GM18858 (cell line): ENCODE results near the gene CHAF1A.

ENCODE experiments used
- ATAC-seq: cut with Tn5 transposase; IDR thresholded peaks from one replicate; pipeline ENCODE4 v1.9.1; 2021; ENCODE audit not compliant: unreplicated experiment

CHAF1A gene

GRCh38 chr19:4365791-4366665 is 36.4 kb upstream of the CHAF1A start:
- ATAC-seq, result no peak

DNA sequence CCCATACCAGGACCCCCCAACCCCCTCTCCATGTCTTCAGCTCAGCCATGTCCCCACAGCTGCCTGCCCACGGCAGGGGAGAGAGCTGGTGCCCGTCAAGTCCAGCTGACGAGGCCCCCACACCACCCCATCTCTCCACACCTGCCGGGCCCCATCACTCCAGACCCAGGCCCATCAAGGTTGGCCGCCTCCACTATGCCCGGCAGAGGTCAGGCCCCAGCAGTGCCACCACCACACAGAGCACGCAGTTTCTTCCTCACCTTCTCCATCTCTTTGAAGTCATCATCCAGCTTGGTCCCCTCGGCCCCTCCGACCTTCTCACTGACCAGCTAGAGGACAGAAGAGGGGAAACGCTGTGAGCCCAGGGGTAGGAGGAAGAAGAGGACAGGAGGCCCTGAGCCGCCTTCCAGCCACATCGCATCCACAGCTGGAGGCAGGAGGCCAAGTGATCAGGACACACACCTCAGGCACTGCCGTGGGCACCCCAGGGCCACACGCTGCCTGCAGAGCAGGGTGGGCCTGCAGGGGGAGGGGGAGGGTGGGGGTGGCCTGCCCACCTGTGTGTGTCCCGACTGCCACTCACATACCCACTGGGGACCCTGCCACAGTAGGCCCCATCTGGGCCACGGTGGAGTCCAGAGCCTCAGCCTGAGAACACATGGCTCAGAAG is 35.6 kb upstream of the CHAF1A start:
- no peak for ATAC-seq

- no peak for ATAC-seq
Measured at GRCh38 chr19:4367336-4367723, 35.1 kb upstream of the CHAF1A start.

GRCh38 chr19:4367781-4368127 is 34.7 kb upstream of the CHAF1A start:
- ATAC-seq, result no peak

- no peak for ATAC-seq
Measured at GRCh38 chr19:4368128-4368820, 34.2 kb upstream of the CHAF1A start.

GRCh38 chr19:4369109-4369887 is 33.1 kb upstream of the CHAF1A start:
- ATAC-seq, result peak; percentile 39

DNA sequence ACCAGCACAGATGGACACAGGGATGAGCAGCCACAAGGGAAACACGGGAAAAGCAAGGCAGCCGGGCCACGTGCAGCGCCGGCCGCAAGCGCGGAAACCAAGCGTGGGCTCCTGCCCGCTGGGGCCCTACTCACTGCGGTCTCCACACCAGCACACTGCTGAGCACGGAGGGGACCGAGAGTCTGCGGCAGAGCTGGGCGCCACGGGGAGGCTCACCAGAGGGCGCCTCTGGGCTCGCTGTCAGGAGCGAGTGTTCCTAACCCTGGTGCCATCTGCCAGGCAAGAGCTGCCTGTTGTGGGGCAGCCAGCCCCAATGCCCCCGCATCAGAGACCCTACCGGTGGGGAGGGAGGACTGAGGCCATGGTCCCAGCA is 32.6 kb upstream of the CHAF1A start:
- ATAC-seq, result peak; percentile 29

DNA sequence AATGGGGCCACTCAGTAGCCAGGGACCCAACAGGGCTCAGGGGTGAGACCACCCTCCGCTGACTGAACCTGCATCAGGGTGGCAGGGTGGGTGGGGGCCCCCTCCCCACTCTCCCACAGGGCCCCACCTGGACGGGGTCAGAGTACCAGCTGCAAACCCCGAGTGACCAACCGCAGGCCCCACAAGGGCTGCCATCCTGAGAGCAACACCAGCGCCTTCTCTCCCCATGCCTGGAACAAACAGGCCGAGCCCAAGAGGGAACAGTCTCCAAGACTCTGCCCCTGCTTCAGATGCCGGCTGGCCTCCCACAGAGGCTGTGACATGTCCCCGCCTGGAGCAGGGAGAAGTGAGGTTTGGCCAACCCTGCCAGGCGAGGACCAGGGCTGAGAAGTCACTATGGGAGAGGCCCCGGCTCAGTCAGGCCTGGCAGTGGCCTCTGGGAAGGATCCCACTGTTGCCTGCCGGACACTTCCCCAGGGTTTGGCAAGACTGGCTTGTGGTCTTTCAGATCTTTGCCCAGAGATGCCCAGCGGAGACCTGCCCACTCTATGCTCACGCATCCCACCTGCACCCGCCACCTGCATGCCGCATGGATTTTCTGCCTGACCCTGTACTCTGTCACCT is 31.9 kb upstream of the CHAF1A start:
- no peak for ATAC-seq

DNA sequence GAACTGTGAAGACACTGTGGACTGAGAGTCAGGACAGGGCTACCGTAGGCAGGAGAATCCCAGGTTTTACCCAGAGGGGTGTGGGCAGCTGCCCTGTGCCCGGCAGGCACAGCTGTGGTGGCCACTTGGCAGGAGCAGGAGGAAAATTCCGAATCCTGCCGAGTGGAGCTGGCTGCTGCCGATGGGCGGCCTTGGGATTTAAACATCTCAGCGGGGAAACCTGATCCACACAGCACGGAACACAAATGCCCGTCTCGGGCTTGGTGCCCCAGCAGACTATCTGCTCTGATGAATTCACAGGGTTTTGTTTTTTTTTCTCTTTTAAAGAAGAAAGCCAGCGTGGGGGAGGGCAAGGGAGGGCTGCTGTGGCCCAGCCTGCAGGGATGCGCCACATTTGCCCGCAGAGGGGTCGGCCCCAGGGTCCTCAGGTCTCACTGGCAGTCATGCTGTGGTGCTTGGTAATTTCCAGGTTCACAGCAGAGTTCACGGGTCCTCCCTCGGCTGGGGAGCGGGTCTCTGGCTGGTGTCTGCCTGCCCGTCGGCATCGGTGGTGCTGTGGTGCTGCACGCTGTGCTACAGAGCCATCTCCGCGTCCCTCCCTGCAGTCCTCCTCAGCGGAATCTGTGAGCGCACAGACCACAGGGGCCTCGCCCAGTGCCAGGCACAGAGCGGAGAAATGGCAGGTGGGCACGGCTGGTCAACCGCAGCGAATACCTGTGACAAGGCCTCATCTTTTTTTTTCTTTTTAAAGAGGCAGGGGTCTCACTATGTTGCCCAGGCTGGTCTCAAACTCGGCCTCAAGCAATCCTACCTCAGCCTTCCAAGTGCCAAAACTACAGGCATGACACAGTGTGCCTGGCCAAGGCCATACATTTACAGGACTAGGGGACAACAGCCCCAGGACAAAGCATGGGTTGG is 30.9 kb upstream of the CHAF1A start:
- no peak for ATAC-seq

- ATAC-seq, result no peak
Measured at GRCh38 chr19:4372165-4373012, 30.1 kb upstream of the CHAF1A start.

GRCh38 chr19:4373013-4373367 is 29.4 kb upstream of the CHAF1A start:
- no peak for ATAC-seq

DNA sequence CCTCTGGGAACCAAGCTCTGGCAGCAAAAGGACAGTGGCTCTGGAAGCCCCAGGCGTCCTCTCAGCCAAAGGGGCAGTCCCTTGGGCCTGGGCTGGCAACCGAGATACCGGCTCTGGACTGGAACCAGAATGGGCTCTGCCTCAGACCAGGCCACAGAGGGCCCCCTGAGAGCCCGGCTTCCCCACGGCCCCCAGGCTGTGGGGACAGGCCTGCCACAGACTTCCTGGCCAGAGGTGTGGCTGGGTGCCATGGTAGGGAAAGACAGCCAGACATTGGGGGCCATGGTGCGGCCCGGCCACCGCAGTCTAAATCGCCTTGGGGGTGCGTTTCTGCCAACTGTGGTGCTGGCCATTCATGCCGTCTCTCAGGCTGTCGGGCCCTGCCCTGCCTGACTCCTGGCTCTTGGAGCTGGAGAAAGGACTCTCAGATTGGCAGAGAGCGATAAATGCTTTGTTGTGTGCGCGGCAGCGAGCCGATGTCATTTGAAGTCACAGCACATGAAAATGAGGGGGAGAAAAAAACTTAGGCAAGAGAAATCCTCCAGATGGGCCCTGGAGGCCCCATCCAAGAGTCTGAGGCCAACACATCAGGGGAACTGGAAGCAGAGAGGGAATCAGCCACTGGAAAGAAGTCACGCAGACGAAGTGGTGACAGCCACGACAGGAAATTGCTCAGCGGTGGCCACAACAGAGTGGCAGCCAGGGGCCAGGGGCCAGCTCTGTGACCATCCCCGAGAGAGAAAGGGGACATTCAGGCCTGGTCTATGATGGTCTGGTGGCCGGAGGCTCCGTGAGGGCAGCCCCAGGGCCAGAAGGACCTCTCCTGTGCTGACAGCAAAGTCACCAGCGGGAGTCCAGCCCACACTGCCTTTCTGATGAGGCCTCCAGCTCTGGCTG is 28.6 kb upstream of the CHAF1A start:
- no peak for ATAC-seq

GRCh38 chr19:4374498-4375163 is 27.8 kb upstream of the CHAF1A start:
- ATAC-seq, result no peak

DNA sequence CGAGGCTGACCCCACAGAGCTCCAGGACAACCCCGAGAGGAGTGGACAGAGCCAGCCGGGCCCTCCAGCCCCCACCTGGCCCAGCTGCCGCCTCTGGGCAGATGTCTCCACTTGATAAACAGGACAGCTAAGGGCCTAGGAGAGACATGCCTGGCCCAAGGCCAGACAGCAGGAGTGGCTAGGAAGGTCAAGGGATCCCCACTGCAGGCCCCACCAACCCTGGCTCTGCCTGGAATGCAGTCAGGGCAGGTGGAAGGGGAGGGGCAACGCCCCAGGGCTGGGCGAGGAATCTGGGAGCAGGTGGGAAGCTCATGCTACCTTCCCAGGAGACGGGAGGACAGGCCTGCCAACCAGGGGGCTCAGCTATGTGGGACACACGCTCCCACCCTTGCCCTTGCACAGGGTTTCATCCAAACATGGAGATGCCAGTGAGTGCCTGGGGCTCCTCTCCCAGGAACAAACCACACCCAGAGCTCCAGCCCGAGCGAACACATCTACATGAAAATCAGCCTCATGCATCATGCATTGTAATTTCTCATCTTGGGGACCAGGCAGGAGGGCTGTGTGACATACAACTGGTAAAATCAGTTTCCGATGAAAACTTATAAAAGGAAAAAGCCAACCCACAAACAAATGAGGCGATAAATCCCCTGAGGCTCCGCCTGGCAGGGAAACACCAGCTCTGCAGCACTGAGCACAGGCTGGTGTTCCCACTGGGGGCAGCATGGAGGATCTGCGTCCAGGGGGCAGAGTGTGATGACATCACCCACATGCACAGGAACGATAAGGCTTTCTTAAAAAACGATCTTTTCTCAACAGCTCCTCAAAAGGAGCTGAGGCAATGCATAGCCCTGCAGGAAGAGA is 27.0 kb upstream of the CHAF1A start:
- ATAC-seq, result no peak

DNA sequence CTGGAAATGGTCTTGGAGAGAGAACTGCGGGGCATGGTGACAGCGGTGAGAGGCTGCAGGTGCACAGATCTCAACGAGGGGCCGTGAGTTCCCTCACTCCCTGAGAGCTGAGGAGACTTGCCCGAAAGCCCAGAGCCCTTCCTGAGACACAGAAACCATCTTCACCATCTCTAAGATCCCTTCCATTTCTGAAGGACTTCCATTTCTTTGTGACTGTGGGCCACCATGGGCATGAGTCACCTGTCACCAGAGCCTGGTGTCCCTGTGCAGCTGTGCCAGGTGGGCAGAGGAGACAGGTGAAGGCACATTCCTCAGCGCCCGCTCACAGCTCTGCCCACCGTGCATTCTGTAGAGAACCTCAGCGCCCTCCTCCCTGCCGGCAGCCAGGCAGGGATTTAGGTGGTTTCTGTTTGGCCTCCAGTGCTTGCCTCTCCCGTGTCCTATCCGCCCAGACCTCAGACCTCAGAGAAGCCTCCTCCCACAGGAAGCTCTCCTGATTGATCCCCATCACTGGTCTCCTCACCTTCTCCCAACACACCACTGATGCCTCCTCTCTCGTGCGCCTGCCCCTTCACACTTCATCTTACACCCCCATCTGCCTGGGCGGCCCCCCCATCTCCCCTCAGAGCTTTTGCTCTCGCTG is 26.3 kb upstream of the CHAF1A start:
- no peak for ATAC-seq

- no peak for ATAC-seq
Measured at GRCh38 chr19:4376671-4376990, 25.8 kb upstream of the CHAF1A start.
